HG03575 (cell line): ENCODE results near the gene MACO1.

Experiments
- ATAC-seq: cut with Tn5 transposase; IDR thresholded peaks from one replicate; pipeline ENCODE4 v1.9.1; 2021; ENCODE audit not compliant: unreplicated experiment, insufficient number of reproducible peaks, low FRiP score; ENCODE audit errors: extremely low read depth

The MACO1 gene

DNA sequence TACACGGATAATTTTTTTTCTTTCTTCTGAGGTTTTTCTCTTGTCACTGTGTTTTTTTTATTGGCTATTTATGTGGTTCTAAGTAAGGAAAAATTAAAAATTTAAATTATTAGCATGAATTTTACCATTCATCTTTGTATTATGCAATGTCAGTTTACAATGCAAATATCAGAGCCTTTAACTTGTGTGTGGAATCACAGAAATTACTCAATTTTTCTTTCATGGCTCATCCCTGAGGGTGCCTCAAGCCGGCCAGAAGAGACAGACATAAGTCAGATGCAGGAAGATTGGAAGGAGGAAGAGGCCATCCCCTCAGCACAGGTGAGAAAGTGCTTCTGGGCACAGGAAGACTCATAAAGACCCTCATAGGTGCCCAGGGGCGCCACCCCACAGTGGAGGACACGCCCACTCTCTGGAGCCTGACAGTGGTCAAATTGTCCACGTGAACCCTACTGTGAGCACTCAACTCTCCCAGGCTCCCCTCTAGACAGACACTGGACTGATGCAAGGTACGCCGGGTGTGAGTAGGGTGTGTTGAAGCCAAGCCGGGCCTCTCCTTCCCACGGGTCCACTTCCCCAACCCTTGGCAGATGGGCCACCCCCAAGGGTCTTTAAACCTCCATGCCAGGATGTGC is 103.2 kb downstream of the MACO1 start:
- no peak for ATAC-seq

- no peak for ATAC-seq
Measured at GRCh38 chr1:25534410-25534788, 103.7 kb downstream of the MACO1 start.

DNA sequence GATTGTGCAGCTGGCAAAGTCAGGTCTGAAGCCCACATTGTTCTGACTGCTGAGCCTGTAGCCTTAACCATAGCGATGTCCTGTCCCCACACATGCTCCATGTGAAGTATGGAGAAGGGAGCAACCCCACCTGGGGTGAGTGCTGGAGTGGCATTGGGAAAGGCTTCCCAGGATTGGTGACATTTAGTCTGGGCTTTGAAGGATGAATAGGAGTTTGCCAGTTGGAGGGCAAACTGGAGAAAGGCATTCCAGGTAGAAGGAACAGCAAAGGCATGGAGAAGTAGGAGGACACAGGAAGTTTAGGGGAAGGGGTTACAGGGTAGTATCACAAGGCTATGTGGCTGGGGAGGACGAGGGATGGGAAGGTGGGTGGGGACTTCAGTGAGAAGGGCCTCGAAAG is 105.4 kb downstream of the MACO1 start:
- no peak for ATAC-seq

DNA sequence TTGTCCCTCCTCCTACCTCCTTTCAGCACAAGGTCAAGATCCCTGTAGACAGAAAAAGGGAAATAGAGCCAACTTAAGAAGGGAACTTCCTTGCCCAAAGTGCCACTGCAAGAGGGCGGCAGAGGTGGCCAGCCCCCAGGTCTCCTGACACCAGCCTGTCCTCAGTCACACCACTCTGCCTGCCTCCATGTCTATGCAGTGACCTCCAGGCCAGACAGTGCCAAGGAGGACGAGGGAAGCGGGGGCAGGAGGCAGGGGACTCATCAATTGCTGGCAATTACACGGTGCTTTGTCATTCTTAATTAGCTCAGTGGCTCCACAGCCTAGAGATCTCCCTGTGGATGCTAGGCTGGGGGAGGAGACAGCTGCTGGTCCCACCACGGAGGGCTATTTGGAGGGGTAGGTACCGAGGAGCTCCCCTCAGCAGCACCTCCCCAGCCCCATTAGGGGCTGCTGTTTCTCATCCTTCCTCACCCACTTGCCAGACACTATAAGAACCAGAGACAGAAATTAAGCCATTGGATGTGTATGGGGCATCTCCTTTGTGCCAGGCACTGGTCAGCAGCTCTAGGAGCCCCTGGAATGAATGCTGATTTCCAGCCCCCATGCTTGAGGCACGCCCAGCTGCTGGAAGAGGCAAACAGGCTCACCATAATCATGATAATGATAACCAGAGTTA is 106.6 kb downstream of the MACO1 start:
- ATAC-seq: no peak

- no peak for ATAC-seq
Measured at GRCh38 chr1:25538191-25538767, 107.6 kb downstream of the MACO1 start.

DNA sequence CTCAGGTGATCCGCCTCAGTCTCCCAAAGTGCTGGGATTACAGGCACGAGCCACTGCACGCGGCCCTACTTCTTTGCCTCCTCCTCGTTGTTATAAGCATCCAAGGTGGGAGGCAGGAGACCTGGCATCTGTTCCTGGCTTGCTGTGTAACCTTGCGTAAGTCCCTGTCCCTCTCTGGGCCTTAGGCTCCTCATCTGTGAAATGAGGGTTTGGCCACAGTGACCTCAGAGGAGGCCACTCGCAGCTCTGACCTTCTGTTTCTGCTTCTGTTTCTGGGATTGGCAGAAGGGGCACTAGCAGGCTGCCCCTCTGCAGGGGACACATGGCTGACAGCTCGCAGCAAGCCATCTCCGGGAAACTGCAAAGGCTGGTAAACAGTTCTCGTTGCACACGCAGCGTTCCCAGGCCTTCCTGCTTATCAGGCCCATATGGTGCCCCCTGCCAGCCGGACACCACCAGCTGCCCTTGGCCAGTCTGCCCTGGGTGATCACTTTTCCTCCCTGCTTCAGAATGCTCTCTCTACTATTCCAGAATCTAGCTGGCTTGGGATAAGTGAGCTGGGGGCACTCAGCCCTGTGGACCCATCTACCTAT is 110.1 kb downstream of the MACO1 start:
- ATAC-seq: no peak

DNA sequence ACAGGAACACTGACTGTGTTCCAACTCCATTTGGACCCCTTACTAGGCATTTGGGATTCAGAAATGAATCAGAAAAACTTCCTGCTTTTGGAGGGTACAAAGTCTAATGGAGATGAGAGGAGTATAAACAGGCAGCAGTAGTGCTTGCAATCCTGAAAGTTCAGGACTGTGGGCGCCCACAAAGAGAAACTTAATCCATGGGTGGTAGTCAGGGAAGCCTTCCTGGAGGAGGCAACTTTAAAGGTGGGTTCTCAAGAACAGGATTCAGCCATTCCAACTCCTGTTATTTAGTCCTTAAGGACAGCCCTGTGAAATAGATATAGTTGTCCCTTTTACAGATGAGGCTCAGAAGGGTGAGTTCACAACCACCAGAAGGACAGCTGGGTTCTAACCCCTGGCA is 110.7 kb downstream of the MACO1 start:
- ATAC-seq: no peak

- ATAC-seq: no peak
Measured at GRCh38 chr1:25541889-25542658, 111.4 kb downstream of the MACO1 start.

GRCh38 chr1:25543005-25543424 is 112.3 kb downstream of the MACO1 start:
- no peak for ATAC-seq

DNA sequence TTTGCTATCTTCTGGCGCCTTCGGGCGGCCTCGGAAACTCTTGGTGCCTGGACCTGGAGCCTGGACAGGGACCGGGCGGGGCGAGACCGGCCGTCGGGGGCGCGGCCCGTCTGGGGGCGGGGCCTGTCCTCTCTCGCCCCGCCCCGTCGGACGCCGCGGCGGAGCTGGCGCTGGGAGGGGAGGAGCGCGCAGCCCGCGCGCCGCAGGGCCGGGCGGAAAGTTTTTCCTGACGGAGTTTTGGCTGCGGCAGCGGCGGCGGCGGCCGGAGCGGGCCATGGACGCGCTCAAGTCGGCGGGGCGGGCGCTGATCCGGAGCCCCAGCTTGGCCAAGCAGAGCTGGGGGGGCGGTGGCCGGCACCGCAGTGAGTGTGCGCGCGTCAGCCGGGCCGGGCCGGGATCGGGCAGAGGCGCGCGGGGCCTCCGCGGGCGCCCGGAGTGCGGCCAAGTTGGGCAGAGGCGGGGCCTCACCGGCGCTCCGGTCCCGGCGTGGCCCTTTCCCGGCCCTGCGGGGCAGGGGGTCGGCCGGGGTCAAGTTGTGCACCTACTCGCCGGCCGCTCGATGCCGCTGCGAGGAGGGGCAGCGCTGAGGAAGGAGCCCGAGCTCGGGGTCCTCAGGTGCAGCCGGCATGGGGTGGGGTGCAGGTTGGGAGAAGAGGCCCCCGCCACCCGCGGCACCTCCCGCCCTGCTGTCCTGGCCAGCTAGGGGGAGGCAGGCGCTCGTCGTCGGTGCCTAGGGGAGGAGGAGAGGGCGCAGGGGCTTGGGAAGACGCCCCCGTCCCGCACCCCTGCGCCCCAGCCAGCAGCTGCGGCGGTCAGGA is 112.9 kb downstream of the MACO1 start, which contains the start of gene LDLRAP1:
LDLRAP1 (plus strand) TSS at position 182 of the 818 bp plus-strand sequence; CDS start at position 275, 93 bp downstream.
- ATAC-seq: no peak

DNA sequence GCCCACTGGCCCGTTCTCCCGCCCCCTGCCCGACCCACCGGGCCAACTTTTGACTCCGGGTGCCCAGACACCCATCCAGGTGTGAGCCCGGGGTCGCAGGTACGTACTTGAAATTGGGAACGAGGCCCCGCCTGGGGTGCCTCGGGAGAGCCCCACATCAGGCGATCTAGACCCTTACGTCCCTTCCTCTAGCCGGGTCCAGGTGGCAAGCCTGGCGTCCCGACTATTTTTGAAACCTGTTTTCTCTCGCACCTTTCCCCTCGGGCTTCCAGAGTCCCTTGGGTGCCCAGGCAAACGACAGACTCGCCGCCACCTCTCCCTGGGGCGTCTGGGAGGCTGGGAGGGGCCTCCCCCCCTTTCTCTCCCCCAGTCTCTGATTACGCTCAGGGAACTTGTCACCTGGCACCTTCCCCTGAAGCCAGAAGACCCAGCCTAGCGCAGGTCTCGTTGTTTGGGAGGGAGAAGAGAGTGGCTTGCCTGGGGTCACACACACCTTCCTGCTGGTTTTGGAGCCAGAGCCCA is 113.6 kb downstream of the MACO1 start:
- no peak for ATAC-seq

DNA sequence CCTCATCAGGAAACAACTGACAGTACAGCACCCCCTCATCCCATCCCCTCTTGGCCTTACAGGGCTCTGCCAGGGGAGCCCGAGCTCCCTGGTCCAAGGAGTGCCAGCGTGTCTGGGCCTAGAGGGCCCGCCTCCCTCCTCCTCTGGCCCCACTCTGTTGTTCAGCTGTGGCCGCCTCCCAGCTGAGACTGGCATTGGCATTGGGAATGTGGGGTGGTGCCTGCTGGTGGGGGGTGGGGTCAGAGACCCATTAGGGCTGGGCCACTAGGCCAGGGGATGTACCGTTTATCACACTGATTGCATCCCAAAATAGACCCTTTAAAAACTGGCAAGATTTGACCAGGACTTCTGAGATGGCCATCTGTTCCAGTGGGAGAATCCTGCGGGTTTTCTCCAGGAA is 114.1 kb downstream of the MACO1 start:
- ATAC-seq: no peak

DNA sequence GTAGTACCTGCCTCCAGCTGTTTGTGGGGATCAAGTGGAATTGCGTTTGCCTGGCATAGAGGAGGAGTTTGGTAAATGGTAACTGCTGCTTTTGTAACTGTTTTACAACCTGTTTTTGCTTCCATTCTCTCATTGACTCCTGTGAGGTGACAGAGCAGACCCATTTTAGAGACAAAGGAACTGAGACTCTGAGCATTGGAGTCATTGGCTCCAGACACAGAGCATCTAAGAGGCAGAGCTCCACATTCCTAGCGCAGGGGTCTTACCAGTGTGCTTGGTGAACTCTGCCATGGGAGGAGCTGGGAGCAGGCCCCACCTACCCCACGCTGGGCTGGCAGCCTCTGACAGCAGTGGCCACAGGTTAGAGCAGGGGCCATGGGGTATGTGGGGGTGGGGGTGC is 115.1 kb downstream of the MACO1 start:
- no peak for ATAC-seq

DNA sequence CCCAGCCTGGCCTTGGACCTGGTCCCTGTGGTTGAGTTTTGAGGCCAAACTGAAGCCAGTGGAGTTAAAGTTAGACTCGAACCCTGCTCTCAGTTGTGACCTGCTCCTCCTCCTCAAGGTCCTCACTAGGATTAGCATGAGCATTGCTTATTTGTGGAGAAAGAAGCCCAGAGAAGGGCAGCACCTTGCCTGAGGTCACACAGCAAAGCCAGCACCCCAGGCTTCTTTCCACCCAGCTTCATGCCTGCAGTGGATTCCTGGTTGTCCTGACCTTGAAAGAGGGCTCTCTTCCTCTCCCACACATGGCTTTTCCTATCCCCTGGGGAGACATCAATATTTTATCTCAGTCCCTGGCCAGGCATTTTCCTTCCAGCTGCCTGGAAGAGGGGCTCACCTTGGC is 115.5 kb downstream of the MACO1 start:
- no peak for ATAC-seq

GRCh38 chr1:25548601-25549000 is 117.9 kb downstream of the MACO1 start:
- no peak for ATAC-seq

DNA sequence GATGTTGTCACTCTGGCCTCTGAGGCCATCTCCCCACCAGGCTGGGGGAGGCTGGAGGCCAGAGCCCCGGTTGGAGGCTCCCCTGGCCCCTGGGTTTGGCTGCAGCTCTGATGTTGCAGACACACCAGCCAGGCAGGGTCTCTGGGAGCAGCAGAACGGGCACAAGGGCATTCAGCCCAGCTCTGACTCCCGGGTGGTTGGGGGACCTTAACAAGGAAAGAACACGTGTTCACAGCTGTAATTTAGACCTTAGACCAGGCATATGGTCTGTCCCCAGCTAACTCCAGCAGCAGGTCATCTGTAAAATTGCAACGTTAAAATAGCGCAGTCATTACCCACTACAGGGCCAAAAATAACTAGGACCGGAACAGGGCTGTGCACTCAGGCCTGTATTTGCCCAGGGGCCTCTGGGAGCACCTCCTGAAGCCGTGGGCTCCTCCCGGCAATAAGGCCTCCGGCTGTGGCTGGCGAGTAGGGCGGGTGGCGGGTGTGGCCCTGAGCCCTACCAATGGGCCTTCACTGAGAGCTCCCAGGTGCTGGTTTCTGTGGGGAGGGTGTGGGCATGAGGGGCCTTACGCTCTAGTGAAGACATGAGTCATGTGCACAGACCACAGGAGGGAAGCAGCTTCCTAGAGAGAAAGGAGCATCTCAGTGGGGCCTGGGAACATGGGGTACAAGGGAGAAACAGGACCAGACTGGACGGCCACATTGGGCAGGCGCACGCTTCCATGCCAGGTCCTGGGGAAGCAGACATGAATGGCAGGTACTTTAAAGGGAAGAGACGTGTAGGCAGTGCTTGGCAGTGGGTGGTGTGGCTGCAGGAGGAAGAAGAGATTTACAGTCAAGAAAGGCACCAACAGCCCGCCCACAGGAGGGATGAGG is 118.8 kb downstream of the MACO1 start:
- ATAC-seq: peak; percentile 63
